HG03439 (cell line): ENCODE measurements around the gene PDE6A.
"Not testable (repeated sequence)": the region's sequence is repeated elsewhere in the genome, so short reads cannot be mapped to it uniquely, and the experiment has no call there.

Experiments used
- ATAC-seq: cut with Tn5 transposase; IDR thresholded peaks from one replicate; pipeline ENCODE4 v1.9.1; 2021; ENCODE audit warnings: mild to moderate bottlenecking, moderate library complexity; ENCODE audit not compliant: unreplicated experiment

PDE6A gene

GRCh38 chr5:149898811-149899210, 45.8 kb downstream of the PDE6A start:
- ATAC-seq, result no peak

GRCh38 chr5:149895416-149896345, 48.9 kb downstream of the PDE6A start:
- ATAC-seq, result no peak

- ATAC-seq, result no peak
Observed at GRCh38 chr5:149894237-149894636, 50.4 kb downstream of the PDE6A start.

GRCh38 chr5:149893403-149893931, 51.1 kb downstream of the PDE6A start:
- ATAC-seq, result no peak

GRCh38 chr5:149892594-149892993, 52.0 kb downstream of the PDE6A start:
- ATAC-seq, result no peak

GRCh38 chr5:149888280-149888679, 56.3 kb downstream of the PDE6A start:
- no peak for ATAC-seq

GRCh38 chr5:149887622-149888183, 56.9 kb downstream of the PDE6A start:
- ATAC-seq, result no peak

GRCh38 chr5:149886692-149887470, 57.7 kb downstream of the PDE6A start:
- ATAC-seq, result no peak

GRCh38 chr5:149886060-149886459, 58.5 kb downstream of the PDE6A start:
- ATAC-seq, result no peak

- no peak for ATAC-seq
Observed at GRCh38 chr5:149885513-149885912, 59.1 kb downstream of the PDE6A start.

- ATAC-seq, result no peak
Observed at GRCh38 chr5:149883550-149883949, 61.0 kb downstream of the PDE6A start.

GRCh38 chr5:149882633-149883032, 62.0 kb downstream of the PDE6A start:
- not testable (repeated sequence) for ATAC-seq

GRCh38 chr5:149881874-149882273, 62.7 kb downstream of the PDE6A start:
- no peak for ATAC-seq

GRCh38 chr5:149881069-149881622, 63.4 kb downstream of the PDE6A start:
- ATAC-seq, result no peak

GRCh38 chr5:149879593-149879992, 65.0 kb downstream of the PDE6A start:
- ATAC-seq, result not testable (repeated sequence)

GRCh38 chr5:149878371-149878770, 66.2 kb downstream of the PDE6A start:
- ATAC-seq, result no peak

- no peak for ATAC-seq
Observed at GRCh38 chr5:149873896-149874295, 70.7 kb downstream of the PDE6A start.

- ATAC-seq, result no peak
Observed at GRCh38 chr5:149872351-149873040, 72.1 kb downstream of the PDE6A start.

- no peak for ATAC-seq
Observed at GRCh38 chr5:149871471-149871870, 73.1 kb downstream of the PDE6A start.

- ATAC-seq, result no peak
Observed at GRCh38 chr5:149870697-149871096, 73.9 kb downstream of the PDE6A start.
